IMR-90 (cell line): ENCODE results near the gene AFAP1L2. TPM values are rescaled to one million over a fixed set of nuclear protein-coding genes. Genes with fewer than 3 reads are reported as not detected.

Source experiments
- CTCF ChIP-seq: conservative IDR thresholded peaks from 2 replicates; pipeline ENCODE4 v1.5.1; 2012; ENCODE audit warnings: mild to moderate bottlenecking, low read depth, low read length, improper control_type of control experiment
- MAZ ChIP-seq: IDR thresholded peaks from 2 replicates; pipeline ENCODE4 v1.6.1; 2012; ENCODE audit warnings: low read depth, mild to moderate bottlenecking, low read length, improper control_type of control experiment, moderate library complexity, borderline replicate concordance
- RCOR1 ChIP-seq: IDR thresholded peaks from 2 replicates; pipeline ENCODE4 v1.6.1; 2012; ENCODE audit warnings: mild to moderate bottlenecking, low read length, improper control_type of control experiment; ENCODE audit not compliant: insufficient replicate concordance
- polyA plus RNA-seq, 3 experiments: library from polyadenylated mRNA; depleted of rRNA; stranded (reverse); fragments of >200 nt; gene quantifications; 2 replicates each; pipeline ENCODE4 v1.2.3, GENCODE V29; 2012; ENCODE audit warnings: low replicate concordance in 1 of 3
- total RNA-seq: library from RNA; depleted of rRNA; stranded (reverse); fragments of >200 nt; gene quantifications from 2 replicates; pipeline ENCODE4 v1.2.3, GENCODE V29; 2012

Gene AFAP1L2
- total and polyA plus RNA-seq, 2 of the 4 experiments (the other 2 are of a cell fraction) = under 0.01 to 0.10 TPM

DNA sequence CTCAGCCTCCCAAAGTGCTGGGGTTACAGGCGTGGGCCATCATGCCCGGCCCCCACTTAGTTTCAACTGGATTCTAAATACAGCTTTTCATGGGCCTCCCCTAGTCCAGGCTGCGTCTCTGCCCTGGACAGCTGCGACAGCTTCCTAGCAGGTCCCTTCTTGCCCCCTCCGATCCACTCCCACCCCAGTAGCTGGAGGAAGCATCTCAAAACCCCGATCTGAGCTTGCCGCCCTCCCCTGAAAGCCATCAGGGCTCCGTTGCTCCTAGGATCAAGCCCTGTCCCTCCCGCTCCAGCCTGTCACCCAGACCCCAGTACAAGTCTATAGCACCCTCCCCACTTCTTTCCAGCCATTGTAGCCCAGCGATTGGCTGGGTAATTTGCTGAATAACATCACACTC lies 100.7 kb downstream of the AFAP1L2 start (continued):
- TF ChIP-seq CTCF (no peak), MAZ (no peak), RCOR1 (no peak)
